OCI-LY1 (cell line): ENCODE measurements around the gene SPON2.

Source experiments
- EZH2 ChIP-seq: fragments of 200-600 bp; sonication (generic), shearing (Covaris generic); IDR thresholded peaks from 2 replicates; pipeline ENCODE4 v1.8.0; 2017; ENCODE audit warnings: borderline replicate concordance, mixed run types, mild to moderate bottlenecking, antibody characterized with exemption, low read length, moderate library complexity, mixed read lengths
- TF ChIP-seq, protein P1 (sequence below): fragments of 200-600 bp; sonication (generic), shearing (Covaris generic); IDR thresholded peaks from 2 replicates; pipeline ENCODE4 v1.5.1; 2017; ENCODE audit warnings: mild to moderate bottlenecking, antibody characterized with exemption, low read length, moderate library complexity, mixed read lengths

GRCh38 chr4:1216076-1216614 lies 43.8 kb upstream of the SPON2 start:
- TF ChIP-seq EZH2: no peak
- TF ChIP-seq, protein P1, sequence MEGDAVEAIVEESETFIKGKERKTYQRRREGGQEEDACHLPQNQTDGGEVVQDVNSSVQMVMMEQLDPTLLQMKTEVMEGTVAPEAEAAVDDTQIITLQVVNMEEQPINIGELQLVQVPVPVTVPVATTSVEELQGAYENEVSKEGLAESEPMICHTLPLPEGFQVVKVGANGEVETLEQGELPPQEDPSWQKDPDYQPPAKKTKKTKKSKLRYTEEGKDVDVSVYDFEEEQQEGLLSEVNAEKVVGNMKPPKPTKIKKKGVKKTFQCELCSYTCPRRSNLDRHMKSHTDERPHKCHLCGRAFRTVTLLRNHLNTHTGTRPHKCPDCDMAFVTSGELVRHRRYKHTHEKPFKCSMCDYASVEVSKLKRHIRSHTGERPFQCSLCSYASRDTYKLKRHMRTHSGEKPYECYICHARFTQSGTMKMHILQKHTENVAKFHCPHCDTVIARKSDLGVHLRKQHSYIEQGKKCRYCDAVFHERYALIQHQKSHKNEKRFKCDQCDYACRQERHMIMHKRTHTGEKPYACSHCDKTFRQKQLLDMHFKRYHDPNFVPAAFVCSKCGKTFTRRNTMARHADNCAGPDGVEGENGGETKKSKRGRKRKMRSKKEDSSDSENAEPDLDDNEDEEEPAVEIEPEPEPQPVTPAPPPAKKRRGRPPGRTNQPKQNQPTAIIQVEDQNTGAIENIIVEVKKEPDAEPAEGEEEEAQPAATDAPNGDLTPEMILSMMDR: no peak
